ENCODE data around the gene DEPDC4. TPM values are rescaled to one million over a fixed set of nuclear protein-coding genes. Genes with fewer than 3 reads are reported as not detected.

Gene DEPDC4
- total and polyA plus RNA-seq, 2 experiments from 2014 or later = 2.2 to 9.4 TPM

DNA sequence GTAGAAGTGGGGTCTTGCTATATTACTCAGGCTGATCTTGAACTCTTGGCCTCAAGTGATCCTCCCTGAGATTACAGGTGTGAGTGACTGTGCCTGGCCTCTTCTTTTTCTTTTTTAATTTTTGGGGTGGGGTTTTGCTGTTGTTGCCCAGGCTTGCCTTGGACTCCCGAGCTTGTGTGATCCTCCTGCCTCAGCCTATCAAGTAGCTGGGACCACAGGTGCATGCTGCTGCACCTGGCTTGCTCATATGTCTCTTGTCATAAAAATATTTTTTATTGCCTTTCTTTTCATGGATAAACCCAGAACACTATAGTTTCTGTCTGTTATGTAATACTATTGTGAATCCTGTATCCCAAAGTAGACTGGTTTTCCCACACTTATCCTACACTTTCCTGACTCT is 26.1 kb upstream of the DEPDC4 start (continued):
- TF ChIP-seq, protein P1, sequence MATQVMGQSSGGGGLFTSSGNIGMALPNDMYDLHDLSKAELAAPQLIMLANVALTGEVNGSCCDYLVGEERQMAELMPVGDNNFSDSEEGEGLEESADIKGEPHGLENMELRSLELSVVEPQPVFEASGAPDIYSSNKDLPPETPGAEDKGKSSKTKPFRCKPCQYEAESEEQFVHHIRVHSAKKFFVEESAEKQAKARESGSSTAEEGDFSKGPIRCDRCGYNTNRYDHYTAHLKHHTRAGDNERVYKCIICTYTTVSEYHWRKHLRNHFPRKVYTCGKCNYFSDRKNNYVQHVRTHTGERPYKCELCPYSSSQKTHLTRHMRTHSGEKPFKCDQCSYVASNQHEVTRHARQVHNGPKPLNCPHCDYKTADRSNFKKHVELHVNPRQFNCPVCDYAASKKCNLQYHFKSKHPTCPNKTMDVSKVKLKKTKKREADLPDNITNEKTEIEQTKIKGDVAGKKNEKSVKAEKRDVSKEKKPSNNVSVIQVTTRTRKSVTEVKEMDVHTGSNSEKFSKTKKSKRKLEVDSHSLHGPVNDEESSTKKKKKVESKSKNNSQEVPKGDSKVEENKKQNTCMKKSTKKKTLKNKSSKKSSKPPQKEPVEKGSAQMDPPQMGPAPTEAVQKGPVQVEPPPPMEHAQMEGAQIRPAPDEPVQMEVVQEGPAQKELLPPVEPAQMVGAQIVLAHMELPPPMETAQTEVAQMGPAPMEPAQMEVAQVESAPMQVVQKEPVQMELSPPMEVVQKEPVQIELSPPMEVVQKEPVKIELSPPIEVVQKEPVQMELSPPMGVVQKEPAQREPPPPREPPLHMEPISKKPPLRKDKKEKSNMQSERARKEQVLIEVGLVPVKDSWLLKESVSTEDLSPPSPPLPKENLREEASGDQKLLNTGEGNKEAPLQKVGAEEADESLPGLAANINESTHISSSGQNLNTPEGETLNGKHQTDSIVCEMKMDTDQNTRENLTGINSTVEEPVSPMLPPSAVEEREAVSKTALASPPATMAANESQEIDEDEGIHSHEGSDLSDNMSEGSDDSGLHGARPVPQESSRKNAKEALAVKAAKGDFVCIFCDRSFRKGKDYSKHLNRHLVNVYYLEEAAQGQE (IDR thresholded peaks at IDR 0.05; ENCODE audit: unreplicated experiment) = no peak

DNA sequence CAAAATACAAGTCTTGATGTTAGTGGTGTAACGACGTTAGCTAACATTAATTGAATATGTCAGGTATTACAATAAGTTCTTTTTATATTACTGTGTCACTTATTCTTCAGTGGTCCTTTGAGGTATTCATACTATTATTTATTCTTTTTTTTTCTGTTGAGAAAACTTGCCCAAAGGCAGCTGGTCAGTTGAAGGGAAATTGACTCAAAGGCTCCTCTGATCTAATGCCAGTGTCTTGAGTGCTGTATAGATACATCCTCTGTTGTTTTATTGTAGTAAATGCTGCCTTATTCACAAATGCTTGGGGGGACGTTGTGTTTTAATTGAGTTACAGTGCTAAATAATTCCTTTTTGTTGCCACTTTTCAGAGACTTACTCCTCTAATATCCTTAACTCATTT is 23.1 kb upstream of the DEPDC4 start:
- H3K27ac Mint-ChIP-seq = no peak overlapping the region
- Histone ChIP-seq H3F3A (replicated peaks; ENCODE audit: low read depth) (no peaks in the 10 kb centered on the region), H3K4me2 (no peak overlapping the region), H3K27me3 (ENCODE audit: insufficient read depth) (no peaks in the 10 kb centered on the region), H2AFZ (no peak overlapping the region), H3K9me2 (ENCODE audit: insufficient read depth) (no peaks in the 10 kb centered on the region), H3K4me3 (no peak overlapping the region), H3K36me3 (ENCODE audit: insufficient read depth) (peaks cover 7% of the 10 kb centered on the region; the same call in 1 of the 2 replicates), H3K27ac (ENCODE audit: low read depth) (no peak overlapping the region), H3K79me2 (replicated peaks; ENCODE audit: insufficient read depth) (peaks cover 3% of the 10 kb centered on the region; the same call in 1 of the 2 replicates), H3K4me1 (ENCODE audit: insufficient read depth) (no peaks in the 10 kb centered on the region), H4K20me1 (replicated peaks; ENCODE audit: insufficient read depth) (0 out of 2 replicates have a peak, but pooled peaks cover 3% of the 10 kb centered on the region)
- H3K9me3 Mint-ChIP-seq = peaks cover 10% of the 10 kb centered on the region
- peaks cover 24% of the 10 kb centered on the region for H3K36me3 Mint-ChIP-seq (ENCODE audit: low read depth)
- no peaks in the 10 kb centered on the region for H3K4me1 Mint-ChIP-seq
- ATAC-seq = no peak
- H3K4me3 Mint-ChIP-seq = no peak overlapping the region
- no peak for DNase-seq (ENCODE audit: low spot score)
- H3K27me3 Mint-ChIP-seq (ENCODE audit: insufficient read depth, low read depth, poor library complexity) = no peaks in the 10 kb centered on the region
- TF ChIP-seq ZNF331 (CRISPR knock-in tag; IDR thresholded peaks at IDR 0.05; ENCODE audit: low read depth) = no peak
- TF ChIP-seq, protein P2, sequence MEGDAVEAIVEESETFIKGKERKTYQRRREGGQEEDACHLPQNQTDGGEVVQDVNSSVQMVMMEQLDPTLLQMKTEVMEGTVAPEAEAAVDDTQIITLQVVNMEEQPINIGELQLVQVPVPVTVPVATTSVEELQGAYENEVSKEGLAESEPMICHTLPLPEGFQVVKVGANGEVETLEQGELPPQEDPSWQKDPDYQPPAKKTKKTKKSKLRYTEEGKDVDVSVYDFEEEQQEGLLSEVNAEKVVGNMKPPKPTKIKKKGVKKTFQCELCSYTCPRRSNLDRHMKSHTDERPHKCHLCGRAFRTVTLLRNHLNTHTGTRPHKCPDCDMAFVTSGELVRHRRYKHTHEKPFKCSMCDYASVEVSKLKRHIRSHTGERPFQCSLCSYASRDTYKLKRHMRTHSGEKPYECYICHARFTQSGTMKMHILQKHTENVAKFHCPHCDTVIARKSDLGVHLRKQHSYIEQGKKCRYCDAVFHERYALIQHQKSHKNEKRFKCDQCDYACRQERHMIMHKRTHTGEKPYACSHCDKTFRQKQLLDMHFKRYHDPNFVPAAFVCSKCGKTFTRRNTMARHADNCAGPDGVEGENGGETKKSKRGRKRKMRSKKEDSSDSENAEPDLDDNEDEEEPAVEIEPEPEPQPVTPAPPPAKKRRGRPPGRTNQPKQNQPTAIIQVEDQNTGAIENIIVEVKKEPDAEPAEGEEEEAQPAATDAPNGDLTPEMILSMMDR (conservative IDR thresholded peaks at IDR 0.05; ENCODE audit: low read depth in 2 of 2) = no peak
- no peak for TF ChIP-seq EZH2 (IDR thresholded peaks at IDR 0.05; ENCODE audit: low read depth, unreplicated experiment)
- TF ChIP-seq, protein P1 (IDR thresholded peaks at IDR 0.05; ENCODE audit: unreplicated experiment) = no peak
- no peak for TF ChIP-seq JUNB (IDR thresholded peaks at IDR 0.05; ENCODE audit: unreplicated experiment)
- TF ChIP-seq STAT1 (IDR thresholded peaks at IDR 0.05; ENCODE audit: unreplicated experiment) = no peak
- TF ChIP-seq ZNF114 (CRISPR knock-in tag; IDR thresholded peaks at IDR 0.05) = no peak
- no peak for TF ChIP-seq EZH2phosphoT487 (IDR thresholded peaks at IDR 0.05; ENCODE audit: unreplicated experiment)
- TF ChIP-seq, protein P3, sequence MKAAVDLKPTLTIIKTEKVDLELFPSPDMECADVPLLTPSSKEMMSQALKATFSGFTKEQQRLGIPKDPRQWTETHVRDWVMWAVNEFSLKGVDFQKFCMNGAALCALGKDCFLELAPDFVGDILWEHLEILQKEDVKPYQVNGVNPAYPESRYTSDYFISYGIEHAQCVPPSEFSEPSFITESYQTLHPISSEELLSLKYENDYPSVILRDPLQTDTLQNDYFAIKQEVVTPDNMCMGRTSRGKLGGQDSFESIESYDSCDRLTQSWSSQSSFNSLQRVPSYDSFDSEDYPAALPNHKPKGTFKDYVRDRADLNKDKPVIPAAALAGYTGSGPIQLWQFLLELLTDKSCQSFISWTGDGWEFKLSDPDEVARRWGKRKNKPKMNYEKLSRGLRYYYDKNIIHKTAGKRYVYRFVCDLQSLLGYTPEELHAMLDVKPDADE (IDR thresholded peaks at IDR 0.05) = no peak
- no peak for TF ChIP-seq CREB1 (CRISPR knock-in tag; IDR thresholded peaks at IDR 0.05; ENCODE audit: low read depth)
